A549 treated with dexamethasone at 1 μM for 4 hours (cell line): Measurements from ENCODE around the gene TAF9B. TPM values are rescaled to one million over a fixed set of nuclear protein-coding genes. Genes with fewer than 3 reads are reported as not detected.

Experiments used
- total RNA-seq: library from RNA; stranded (reverse); fragments of 200-300 nt; extraction: Qiagen RNA extraction; gene quantifications from 5 replicates; pipeline ENCODE4 v1.2.3, GENCODE V29; 2022

The TAF9B gene, protein sequence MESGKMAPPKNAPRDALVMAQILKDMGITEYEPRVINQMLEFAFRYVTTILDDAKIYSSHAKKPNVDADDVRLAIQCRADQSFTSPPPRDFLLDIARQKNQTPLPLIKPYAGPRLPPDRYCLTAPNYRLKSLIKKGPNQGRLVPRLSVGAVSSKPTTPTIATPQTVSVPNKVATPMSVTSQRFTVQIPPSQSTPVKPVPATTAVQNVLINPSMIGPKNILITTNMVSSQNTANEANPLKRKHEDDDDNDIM
- total RNA-seq = 11.7 to 14.8 TPM (median 12.4 TPM) in 5 replicates

DNA sequence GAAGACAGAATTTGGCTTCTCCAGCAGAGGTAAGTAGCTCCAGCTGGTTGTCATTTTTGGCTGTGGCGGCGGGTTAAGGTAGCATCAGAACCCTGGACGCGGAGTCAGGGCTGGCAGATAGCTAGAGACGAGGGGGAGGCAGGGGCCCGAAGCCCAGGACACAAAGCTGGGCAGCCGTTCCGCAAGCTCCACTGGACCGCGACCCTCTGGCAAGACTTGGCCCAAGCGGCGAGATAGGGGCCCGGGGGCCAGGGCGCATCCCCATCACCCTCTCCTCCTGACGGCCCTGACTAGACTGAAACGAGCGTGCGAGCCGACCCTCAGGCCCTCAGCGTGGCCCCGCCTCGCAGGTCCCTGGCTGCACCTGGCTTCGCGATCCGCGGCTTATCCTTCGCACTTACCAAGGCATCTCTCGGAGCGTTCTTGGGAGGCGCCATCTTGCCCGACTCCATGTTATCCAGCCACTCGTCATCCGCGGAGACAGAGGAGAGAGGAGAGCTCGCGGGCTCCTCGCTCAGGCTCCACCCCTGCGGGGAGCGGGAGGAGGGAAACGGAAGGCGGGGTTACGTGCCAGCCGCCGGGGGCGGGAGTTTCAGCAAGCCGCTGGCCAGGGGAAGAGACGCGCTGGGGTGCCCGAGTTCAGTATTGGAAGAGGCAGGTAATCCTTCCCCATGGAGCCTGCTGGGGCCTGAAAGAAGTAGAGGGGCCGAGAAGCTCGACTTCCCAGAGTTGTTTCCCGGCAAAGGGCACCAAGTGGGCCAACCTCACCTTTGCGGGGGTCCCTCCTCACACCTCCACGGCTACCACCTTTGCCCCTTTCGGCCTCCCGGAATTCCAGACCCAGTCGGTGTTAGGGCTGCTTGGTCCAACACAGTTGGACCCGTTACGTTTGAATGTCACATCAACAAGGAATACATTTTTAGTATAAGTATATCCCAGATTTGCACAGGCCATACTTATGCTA lies at the start of gene TAF9B:
TSS of gene TAF9B (minus strand) at position 491 of the 964 bp plus-strand sequence. CDS start at position 452, 39 bp downstream.

DNA sequence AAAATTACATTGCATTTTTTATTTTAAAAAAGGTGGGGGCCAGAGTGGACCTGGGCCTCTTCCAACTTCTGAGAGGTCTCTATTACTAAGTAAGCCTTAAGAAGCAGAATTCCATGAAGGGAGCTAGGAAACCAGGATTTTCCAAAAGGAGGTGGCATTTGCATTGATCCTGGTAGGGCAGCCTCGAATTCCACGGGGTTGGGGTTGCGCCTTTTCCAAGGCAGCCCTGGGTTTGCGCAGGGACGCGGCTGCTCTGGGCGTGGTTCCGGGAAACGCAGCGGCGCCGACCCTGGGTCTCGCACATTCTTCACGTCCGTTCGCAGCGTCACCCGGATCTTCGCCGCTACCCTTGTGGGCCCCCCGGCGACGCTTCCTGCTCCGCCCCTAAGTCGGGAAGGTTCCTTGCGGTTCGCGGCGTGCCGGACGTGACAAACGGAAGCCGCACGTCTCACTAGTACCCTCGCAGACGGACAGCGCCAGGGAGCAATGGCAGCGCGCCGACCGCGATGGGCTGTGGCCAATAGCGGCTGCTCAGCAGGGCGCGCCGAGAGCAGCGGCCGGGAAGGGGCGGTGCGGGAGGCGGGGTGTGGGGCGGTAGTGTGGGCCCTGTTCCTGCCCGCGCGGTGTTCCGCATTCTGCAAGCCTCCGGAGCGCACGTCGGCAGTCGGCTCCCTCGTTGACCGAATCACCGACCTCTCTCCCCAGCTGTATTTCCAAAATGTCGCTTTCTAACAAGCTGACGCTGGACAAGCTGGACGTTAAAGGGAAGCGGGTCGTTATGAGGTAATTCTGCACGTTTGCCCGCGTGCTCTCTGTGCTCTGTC lies 35.6 kb downstream of the TAF9B start, which contains the start of gene PGK1:
TSS of gene PGK1 (plus strand) at position 626 of the 824 bp plus-strand sequence. CDS start at position 719, 93 bp downstream.

Other genes starting within 250 kb of the TAF9B start
- gene MAGT1, start 244.2 kb downstream of the TAF9B start, total RNA-seq = 35.9 to 46.3 TPM (median 44.6 TPM) in 5 replicates
- 554 to 678 TPM (median 586 TPM) in 5 replicates for gene COX7B, start 240.2 kb downstream of the TAF9B start, total RNA-seq
- 3.3 to 5.8 TPM (median 4.6 TPM) in 5 replicates for gene ATP7A, start 229.0 kb downstream of the TAF9B start, total RNA-seq
- 0.34 to 0.67 TPM (median 0.37 TPM) in 5 replicates for gene PGAM4, start 170.0 kb downstream of the TAF9B start, total RNA-seq
- gene PGK1, start 35.4 kb downstream of the TAF9B start, total RNA-seq = 560 to 594 TPM (median 575 TPM) in 5 replicates
- not detected in 5 replicates for gene CYSLTR1, start 188.0 kb upstream of the TAF9B start, total RNA-seq